Left forelimb (tissue), 1 donor: ENCODE results near the gene PRELP.

Source experiments
- DNase-seq: peaks from one replicate; pipeline ENCODE4 v3.0.0-alpha.2; 2018; ENCODE audit warnings: low spot score

PRELP gene

GRCh38 chr1:203478986-203479385 is 3.4 kb downstream of the PRELP start:
- no peak for DNase-seq

GRCh38 chr1:203479646-203480045 is 4.0 kb downstream of the PRELP start:
- no peak for DNase-seq

- no peak for DNase-seq
These were observed 4.5 kb downstream of the PRELP start for GRCh38 chr1:203480084-203480483.

GRCh38 chr1:203480525-203481084 is 5.0 kb downstream of the PRELP start:
- no peak for DNase-seq

GRCh38 chr1:203481196-203481595 is 5.6 kb downstream of the PRELP start:
- DNase-seq, result no peak

GRCh38 chr1:203486618-203487370 is 11.2 kb downstream of the PRELP start:
- no peak for DNase-seq

- no peak for DNase-seq
These were observed 12.9 kb downstream of the PRELP start for GRCh38 chr1:203488539-203488938.

GRCh38 chr1:203490607-203491006 is 15.0 kb downstream of the PRELP start:
- DNase-seq, result no peak

GRCh38 chr1:203491664-203492063 is 16.1 kb downstream of the PRELP start:
- no peak for DNase-seq

GRCh38 chr1:203492082-203492747 is 16.6 kb downstream of the PRELP start:
- DNase-seq, result no peak

GRCh38 chr1:203492748-203493130 is 17.1 kb downstream of the PRELP start:
- DNase-seq, result no peak

GRCh38 chr1:203493901-203494300 is 18.3 kb downstream of the PRELP start, which contains the start of gene OPTC:
Gene OPTC, plus strand, starts transcription at chr1:203494153. Its CDS starts 1,853 bp downstream, at chr1:203496006.
- DNase-seq, result no peak

GRCh38 chr1:203495845-203496244 is 20.2 kb downstream of the PRELP start:
- no peak for DNase-seq

GRCh38 chr1:203497269-203497777 is 21.7 kb downstream of the PRELP start:
- no peak for DNase-seq

GRCh38 chr1:203499643-203500278 is 24.2 kb downstream of the PRELP start:
- no peak for DNase-seq

GRCh38 chr1:203500279-203500678 is 24.7 kb downstream of the PRELP start:
- DNase-seq, result no peak

GRCh38 chr1:203503836-203504235 is 28.2 kb downstream of the PRELP start:
- no peak for DNase-seq

- DNase-seq, result peak; percentile 81
These were observed 29.0 kb downstream of the PRELP start for GRCh38 chr1:203504400-203505250.

GRCh38 chr1:203505526-203506204 is 30.1 kb downstream of the PRELP start:
- DNase-seq, result no peak

- no peak for DNase-seq
These were observed 31.4 kb downstream of the PRELP start for GRCh38 chr1:203506858-203507626.
